NK-92 (cell line): ENCODE data around the gene LIN7B.
"Not testable (repeated sequence)": the region's sequence is repeated elsewhere in the genome, so short reads cannot be mapped to it uniquely, and the experiment has no call there.

ENCODE experiments used
- DNase-seq: peaks from one replicate; lab custom pipeline; 2025; ENCODE audit not compliant: unreplicated experiment; lab: John Stamatoyannopoulos, UW

LIN7B gene

GRCh38 chr19:49118565-49119410 is 4.6 kb downstream of the LIN7B start, which contains the start of gene C19orf73:
TSS of gene C19orf73 (minus strand) at chr19:49119143. CDS start at chr19:49119022, 121 bp downstream.
- DNase-seq, result peak; percentile 60

GRCh38 chr19:49119411-49120324 is 5.5 kb downstream of the LIN7B start, which contains the start of gene PPFIA3:
TSS of gene PPFIA3 (plus strand) at chr19:49119544. CDS start at chr19:49127874, 8,330 bp downstream.
- DNase-seq, result no peak

GRCh38 chr19:49120325-49120683 is 6.1 kb downstream of the LIN7B start:
- DNase-seq, result no peak

GRCh38 chr19:49120868-49121267 is 6.7 kb downstream of the LIN7B start:
- no peak for DNase-seq

GRCh38 chr19:49121841-49122240 is 7.7 kb downstream of the LIN7B start:
- DNase-seq, result not testable (repeated sequence)

GRCh38 chr19:49123285-49123684 is 9.1 kb downstream of the LIN7B start:
- not testable (repeated sequence) for DNase-seq

- no peak for DNase-seq
These were observed 11.0 kb downstream of the LIN7B start for GRCh38 chr19:49125025-49125731.

GRCh38 chr19:49126575-49126974 is 12.4 kb downstream of the LIN7B start:
- no peak for DNase-seq

- DNase-seq, result not testable (repeated sequence)
These were observed 13.1 kb downstream of the LIN7B start for GRCh38 chr19:49127225-49127624.

GRCh38 chr19:49127674-49128544 is 13.7 kb downstream of the LIN7B start:
- DNase-seq, result peak; percentile 57

- DNase-seq, result no peak
These were observed 14.5 kb downstream of the LIN7B start for GRCh38 chr19:49128545-49129237.

- DNase-seq, result no peak
These were observed 15.0 kb downstream of the LIN7B start for GRCh38 chr19:49129238-49129583.

- DNase-seq, result no peak
These were observed 16.2 kb downstream of the LIN7B start for GRCh38 chr19:49130325-49130724.

- DNase-seq, result no peak
These were observed 18.9 kb downstream of the LIN7B start for GRCh38 chr19:49132974-49133609.

GRCh38 chr19:49133621-49134454 is 19.7 kb downstream of the LIN7B start:
- no peak for DNase-seq

GRCh38 chr19:49135686-49136085 is 21.5 kb downstream of the LIN7B start:
- no peak for DNase-seq

GRCh38 chr19:49136771-49137171 is 22.6 kb downstream of the LIN7B start:
- no peak for DNase-seq

GRCh38 chr19:49140951-49141350 is 26.8 kb downstream of the LIN7B start:
- DNase-seq, result no peak
